ENCODE measurements around the gene PDGFD.

The PDGFD gene

GRCh38 chr11:104175769-104176168 is 11.8 kb upstream of the PDGFD start:
- Histone ChIP-seq H4K20me1 (ENCODE audit: insufficient read depth, low read length) (no peaks in the 10 kb centered on the region), H3K79me2 (ENCODE audit: insufficient read depth, low read length) (no peaks in the 10 kb centered on the region), H2AFZ (ENCODE audit: low read depth, low read length) (no peak overlapping the region), H3K9me3 (ENCODE audit: insufficient read depth, low read length, severe bottlenecking) (no peaks in the 10 kb centered on the region), H3K9ac (ENCODE audit: low read depth, low read length) (no peak overlapping the region), H3K4me2 (ENCODE audit: insufficient read depth, low read length) (no peak overlapping the region), H3K36me3 (ENCODE audit: insufficient read depth, low read length) (no peaks in the 10 kb centered on the region), H3K27me3 (ENCODE audit: insufficient read depth, low read length, poor library complexity) (no peaks in the 10 kb centered on the region), H3K27ac (ENCODE audit: low read length) (no peak overlapping the region), H3K4me1 (ENCODE audit: insufficient read depth, low read length) (no peaks in the 10 kb centered on the region), H3K4me3 (ENCODE audit: low read depth in 1 of 2, low read length in 2 of 2) (no peak overlapping the region)
- ATAC-seq (ENCODE audit: insufficient read depth, low read depth): no peak
- TF ChIP-seq CTCF (IDR thresholded peaks at IDR 0.05; ENCODE audit: borderline replicate concordance, extremely low read depth, low read length, poor library complexity, severe bottlenecking): no peak
- TF ChIP-seq EZH2 (IDR thresholded peaks at IDR 0.05; ENCODE audit: borderline replicate concordance, low read depth, low read length, severe bottlenecking): no peak
- DNase-seq: no peak

- TF ChIP-seq CTCF (IDR thresholded peaks at IDR 0.05; ENCODE audit: borderline replicate concordance, extremely low read depth, low read length, poor library complexity, severe bottlenecking): no peak
- TF ChIP-seq EZH2 (IDR thresholded peaks at IDR 0.05; ENCODE audit: borderline replicate concordance, low read depth, low read length, severe bottlenecking): no peak
- H3K4me3 ChIP-seq (ENCODE audit: low read depth in 1 of 2, low read length in 2 of 2): no peak overlapping the region
- H3K9me3 ChIP-seq (ENCODE audit: insufficient read depth, low read length, severe bottlenecking): no peaks in the 10 kb centered on the region
- no peaks in the 10 kb centered on the region for H4K20me1 ChIP-seq (ENCODE audit: insufficient read depth, low read length)
- H3K27me3 ChIP-seq (ENCODE audit: insufficient read depth, low read length, poor library complexity): no peaks in the 10 kb centered on the region
- H3K4me1 ChIP-seq (ENCODE audit: insufficient read depth, low read length): no peaks in the 10 kb centered on the region
- H3K36me3 ChIP-seq (ENCODE audit: insufficient read depth, low read length): no peaks in the 10 kb centered on the region
- DNase-seq: no peak
- no peak overlapping the region for H3K9ac ChIP-seq (ENCODE audit: low read depth, low read length)
- H2AFZ ChIP-seq (ENCODE audit: low read depth, low read length): no peak overlapping the region
- no peak overlapping the region for H3K4me2 ChIP-seq (ENCODE audit: insufficient read depth, low read length)
- no peak overlapping the region for H3K27ac ChIP-seq (ENCODE audit: low read length)
- ATAC-seq (ENCODE audit: insufficient read depth, low read depth): no peak
- no peaks in the 10 kb centered on the region for H3K79me2 ChIP-seq (ENCODE audit: insufficient read depth, low read length)
These were observed 5.1 kb upstream of the PDGFD start for GRCh38 chr11:104169091-104169490.

GRCh38 chr11:104165014-104165413 is 1.1 kb upstream of the PDGFD start:
- no peak overlapping the region for H3K4me3 ChIP-seq (ENCODE audit: low read depth in 1 of 2, low read length in 2 of 2)
- no peaks in the 10 kb centered on the region for H3K79me2 ChIP-seq (ENCODE audit: insufficient read depth, low read length)
- no peaks in the 10 kb centered on the region for H3K36me3 ChIP-seq (ENCODE audit: insufficient read depth, low read length)
- DNase-seq: no peak
- no peaks in the 10 kb centered on the region for H3K27me3 ChIP-seq (ENCODE audit: insufficient read depth, low read length, poor library complexity)
- H2AFZ ChIP-seq (ENCODE audit: low read depth, low read length): no peak overlapping the region
- no peak for ATAC-seq (ENCODE audit: insufficient read depth, low read depth)
- no peak overlapping the region for H3K27ac ChIP-seq (ENCODE audit: low read length)
- H3K9ac ChIP-seq (ENCODE audit: low read depth, low read length): no peak overlapping the region
- H3K9me3 ChIP-seq (ENCODE audit: insufficient read depth, low read length, severe bottlenecking): no peaks in the 10 kb centered on the region
- no peaks in the 10 kb centered on the region for H4K20me1 ChIP-seq (ENCODE audit: insufficient read depth, low read length)
- H3K4me1 ChIP-seq (ENCODE audit: insufficient read depth, low read length): no peaks in the 10 kb centered on the region
- no peak overlapping the region for H3K4me2 ChIP-seq (ENCODE audit: insufficient read depth, low read length)
- no peak for TF ChIP-seq CTCF (IDR thresholded peaks at IDR 0.05; ENCODE audit: borderline replicate concordance, extremely low read depth, low read length, poor library complexity, severe bottlenecking)
- TF ChIP-seq EZH2 (IDR thresholded peaks at IDR 0.05; ENCODE audit: borderline replicate concordance, low read depth, low read length, severe bottlenecking): no peak
